GM19238 (cell line): ENCODE measurements around the gene RDH12.

Experiments used
- DNase-seq: peaks from one replicate; pipeline ENCODE4 v3.0.0; 2011; ENCODE audit warnings: low spot score; ENCODE audit not compliant: insufficient read length

The RDH12 gene

GRCh38 chr14:67748312-67748711 is 46.6 kb downstream of the RDH12 start:
- DNase-seq = no peak

GRCh38 chr14:67749341-67750084 is 47.8 kb downstream of the RDH12 start:
- no peak for DNase-seq

GRCh38 chr14:67756496-67756895 is 54.8 kb downstream of the RDH12 start:
- no peak for DNase-seq

GRCh38 chr14:67757175-67757574 is 55.5 kb downstream of the RDH12 start:
- no peak for DNase-seq

GRCh38 chr14:67759916-67760315 is 58.2 kb downstream of the RDH12 start:
- no peak for DNase-seq

GRCh38 chr14:67762051-67762450 is 60.4 kb downstream of the RDH12 start:
- DNase-seq = no peak

GRCh38 chr14:67763158-67763822 is 61.6 kb downstream of the RDH12 start:
- no peak for DNase-seq

- DNase-seq = no peak
These were observed 62.8 kb downstream of the RDH12 start for GRCh38 chr14:67764496-67764895.

GRCh38 chr14:67765192-67765834 is 63.6 kb downstream of the RDH12 start:
- DNase-seq = no peak

- no peak for DNase-seq
These were observed 64.5 kb downstream of the RDH12 start for GRCh38 chr14:67766035-67766680.

GRCh38 chr14:67768219-67768618 is 66.5 kb downstream of the RDH12 start:
- DNase-seq = no peak

GRCh38 chr14:67773844-67774377 is 72.2 kb downstream of the RDH12 start:
- no peak for DNase-seq

GRCh38 chr14:67776653-67777322 is 75.1 kb downstream of the RDH12 start:
- DNase-seq = no peak

GRCh38 chr14:67778792-67779191 is 77.1 kb downstream of the RDH12 start:
- DNase-seq = no peak

GRCh38 chr14:67782090-67782489 is 80.4 kb downstream of the RDH12 start:
- DNase-seq = no peak
